K562 (cell line): ENCODE measurements around the gene ADRA2B. TPM values are rescaled to one million over a fixed set of nuclear protein-coding genes. Genes with fewer than 3 reads are reported as not detected.

Experiments
- CBFA2T2 ChIP-seq: fragments of 450-650 bp; conservative IDR thresholded peaks from 2 replicates; pipeline ENCODE4 v1.6.1; 2017; ENCODE audit warnings: mild to moderate bottlenecking
- CEBPZ ChIP-seq: fragments of 150-350 bp; IDR thresholded peaks from 2 replicates; pipeline ENCODE4 v1.6.1; 2014; ENCODE audit warnings: low read depth, mild to moderate bottlenecking, low read length, borderline replicate concordance
- EGR1 ChIP-seq: fragments of 450-650 bp; conservative IDR thresholded peaks from 2 replicates; pipeline ENCODE4 v1.6.1; 2017; ENCODE audit warnings: mild to moderate bottlenecking
- ERF ChIP-seq: fragments of 450-650 bp; formaldehyde crosslinking; IDR thresholded peaks from 2 replicates; pipeline ENCODE4 v1.4.0; 2020; ENCODE audit warnings: mild to moderate bottlenecking, mixed read lengths
- HCFC1 ChIP-seq: IDR thresholded peaks from 2 replicates; pipeline ENCODE4 v1.6.1; 2012; ENCODE audit warnings: low read depth, low read length, improper control_type of control experiment
- HNRNPH1 ChIP-seq: fragments of 200-400 bp; formaldehyde crosslinking; optimal IDR thresholded peaks from 2 replicates; pipeline ENCODE3; 2017; ENCODE audit warnings: low read depth, mild to moderate bottlenecking, low read length, moderate library complexity
- KAT7 ChIP-seq: sonication (generic); formaldehyde crosslinking; IDR thresholded peaks from 2 replicates; pipeline ENCODE4 v1.8.0; 2022; ENCODE audit warnings: missing genetic modification reagents, mild to moderate bottlenecking, borderline replicate concordance
- LARP7 ChIP-seq: fragments of 450-650 bp; IDR thresholded peaks from 2 replicates; pipeline ENCODE4 v1.6.1; 2016
- RAD51 ChIP-seq: fragments of 450-650 bp; IDR thresholded peaks from 2 replicates; pipeline ENCODE4 v1.7.1; 2016; ENCODE audit warnings: low read depth, mild to moderate bottlenecking, borderline replicate concordance
- SRSF1 ChIP-seq: fragments of 200-400 bp; formaldehyde crosslinking; IDR thresholded peaks from 2 replicates; pipeline ENCODE4 v1.6.1; 2017; ENCODE audit warnings: mild to moderate bottlenecking, low read depth, low read length, moderate library complexity
- TFAP4 ChIP-seq: sonication (generic); formaldehyde crosslinking; IDR thresholded peaks from 2 replicates; pipeline ENCODE4 v1.8.0; 2022; ENCODE audit warnings: missing genetic modification reagents, mild to moderate bottlenecking, moderate library complexity, borderline replicate concordance
- U2AF2 ChIP-seq: fragments of 200-400 bp; formaldehyde crosslinking; optimal IDR thresholded peaks from 2 replicates; pipeline ENCODE3; 2017; ENCODE audit warnings: low read depth, mild to moderate bottlenecking, low read length
- USF2 ChIP-seq: sonication (generic); formaldehyde crosslinking; IDR thresholded peaks from 2 replicates; pipeline ENCODE4 v1.5.0; 2020; ENCODE audit warnings: missing genetic modification reagents
- ZBTB26 ChIP-seq: fragments of 450-650 bp; formaldehyde crosslinking; IDR thresholded peaks from 2 replicates; pipeline ENCODE4 v1.4.0; 2022; ENCODE audit warnings: missing genetic modification characterization
- ZNF408 ChIP-seq: fragments of 250-450 bp; sonication (Bioruptor Pico); IDR thresholded peaks from 2 replicates; pipeline ENCODE4 v1.4.0; 2020; ENCODE audit warnings: low read depth, mild to moderate bottlenecking, moderate library complexity
- polyA plus RNA-seq, 8 experiments: library from polyadenylated mRNA; depleted of rRNA in 4 of 8; stranded (reverse) in 5 of 8; unstranded in 3 of 8; fragments of >200 nt; fragmentation: Nextera tagmentation in 2 of 8; fragmentation: Illumina TruSeq in 1 of 8; extraction: Ambion mirVana in 2 of 8; extraction: Trizol in 1 of 8; gene quantifications; 2 replicates each; pipeline versions ENCODE4 v1.2.1 to v1.2.3, GENCODE V29; 2011 to 2014; ENCODE audit warnings: inconsistent platforms in 1 of 8, missing spikeins in 1 of 8
- total RNA-seq, 7 experiments: library from RNA; depleted of rRNA in 6 of 7; stranded (reverse); fragments of >200 nt in 6 of 7; fragmentation: Illumina TruSeq in 2 of 7; extraction: Trizol in 2 of 7; gene quantifications; 2 replicates each; pipeline versions ENCODE4 v1.2.1 to v1.2.3, GENCODE V29; 2011 to 2021; ENCODE audit warnings: low replicate concordance in 1 of 7

The ADRA2B gene
- total and polyA plus RNA-seq, 9 of the 15 experiments (the other 6 are each of a cell fraction or from before 2014, with no cell fraction given) = not detected

- peak; percentile 60; the same call in 1 of the 2 replicates for TF ChIP-seq RAD51
- TF ChIP-seq LARP7 = no peak
- TF ChIP-seq ERF (CRISPR knock-in tag) = no peak
- TF ChIP-seq HNRNPH1 = no peak
- TF ChIP-seq U2AF2 = no peak
- no peak for TF ChIP-seq TFAP4 (CRISPR knock-in tag)
- TF ChIP-seq EGR1 = no peak
- 0 out of 2 replicates have a peak, but pooled peaks have one; percentile 4 for TF ChIP-seq CBFA2T2
- TF ChIP-seq ZBTB26 (CRISPR knock-in tag) = no peak
- TF ChIP-seq ZNF408 (CRISPR knock-in tag) = no peak
- no peak for TF ChIP-seq SRSF1
- no peak for TF ChIP-seq CEBPZ
- no peak for TF ChIP-seq HCFC1
- TF ChIP-seq KAT7 (CRISPR knock-in tag) = no peak
- TF ChIP-seq USF2 (CRISPR knock-in tag) = peak; percentile 80
- TF ChIP-seq, all 486 proteins: peak for 5
These were observed 48.3 kb upstream of the ADRA2B start (continued) for GRCh38 chr2:96164459-96165184.
